Loucy (cell line): ENCODE measurements around the gene LRG1.

ENCODE experiments used
- H2AFZ ChIP-seq: fragments of 200-600 bp; sonication (generic); 2 replicates; pipeline ENCODE4 v1.6.0; 2016; ENCODE audit warnings: antibody characterized with exemption, mild to moderate bottlenecking, low read length, moderate library complexity
- H3F3A ChIP-seq: fragments of 200-600 bp; 2 replicates; pipeline ENCODE4 v1.6.0; 2016; ENCODE audit warnings: antibody characterized with exemption, low read depth, mild to moderate bottlenecking
- H3K27me3 ChIP-seq: fragments of 200-600 bp; sonication (generic); 2 replicates; pipeline ENCODE4 v1.6.1; 2014; ENCODE audit warnings: low read length, mild to moderate bottlenecking; ENCODE audit not compliant: insufficient read depth, poor library complexity, severe bottlenecking
- H3K36me3 ChIP-seq: fragments of 200-600 bp; sonication (generic); 2 replicates; pipeline ENCODE4 v1.6.1; 2016; ENCODE audit warnings: low read length; ENCODE audit not compliant: insufficient read depth
- H3K4me1 ChIP-seq: fragments of 200-600 bp; sonication (generic); 2 replicates; pipeline ENCODE4 v1.5.1; 2014; ENCODE audit warnings: low read length, mild to moderate bottlenecking; ENCODE audit not compliant: insufficient read depth, poor library complexity, severe bottlenecking
- H3K4me2 ChIP-seq: fragments of 200-600 bp; sonication (generic); 2 replicates; pipeline ENCODE4 v1.6.0; 2014; ENCODE audit warnings: antibody characterized with exemption, low read length, low read depth, mild to moderate bottlenecking; ENCODE audit not compliant: poor library complexity, severe bottlenecking
- H3K4me3 ChIP-seq: fragments of 200-600 bp; sonication (generic); 2 replicates; pipeline ENCODE4 v1.5.1; 2014; ENCODE audit warnings: low read length, mild to moderate bottlenecking, mixed read lengths; ENCODE audit not compliant: poor library complexity, severe bottlenecking
- H3K79me2 ChIP-seq: fragments of 200-600 bp; sonication (generic); 2 replicates; pipeline ENCODE4 v1.6.1; 2014; ENCODE audit warnings: low read length; ENCODE audit not compliant: insufficient read depth
- H3K9ac ChIP-seq: fragments of 200-600 bp; sonication (generic); 2 replicates; pipeline ENCODE4 v1.6.0; 2014; ENCODE audit warnings: mild to moderate bottlenecking, low read depth, low read length, moderate library complexity; ENCODE audit not compliant: poor library complexity, severe bottlenecking
- H3K9me2 ChIP-seq: fragments of 200-600 bp; sonication (generic); replicated peaks from 2 replicates; pipeline ENCODE4 v1.6.1; 2016; ENCODE audit warnings: low read depth, low read length, mixed read lengths
- H3K9me3 ChIP-seq: fragments of 200-600 bp; sonication (generic); 2 replicates; pipeline ENCODE4 v1.6.1; 2014; ENCODE audit warnings: mild to moderate bottlenecking, antibody characterized with exemption, low read length, low read depth; ENCODE audit not compliant: insufficient read depth
- H4K20me1 ChIP-seq: fragments of 200-600 bp; sonication (generic); 2 replicates; pipeline ENCODE4 v1.6.0; 2014; ENCODE audit warnings: antibody characterized with exemption, low read length, mild to moderate bottlenecking; ENCODE audit not compliant: insufficient read depth, poor library complexity, severe bottlenecking
- CTCF ChIP-seq: fragments of 200-600 bp; sonication (generic); conservative IDR thresholded peaks from 2 replicates; pipeline ENCODE4 v1.5.1; 2014; ENCODE audit warnings: mild to moderate bottlenecking, antibody characterized with exemption, low read length
- EZH2phosphoT487 ChIP-seq: fragments of 200-600 bp; IDR thresholded peaks from 2 replicates; pipeline ENCODE4 v1.6.1; 2018; ENCODE audit warnings: antibody characterized with exemption, mild to moderate bottlenecking, moderate library complexity, borderline replicate concordance

The LRG1 gene

GRCh38 chr19:4556597-4557127 is 16.8 kb upstream of the LRG1 start:
- H3K79me2 ChIP-seq: no peaks in the 10 kb centered on the region
- H3F3A ChIP-seq: no peaks in the 10 kb centered on the region
- H3K9ac ChIP-seq: no peak overlapping the region
- H3K4me3 ChIP-seq: no peak overlapping the region
- H3K36me3 ChIP-seq: no peaks in the 10 kb centered on the region
- H3K9me3 ChIP-seq: no peaks in the 10 kb centered on the region
- no peaks in the 10 kb centered on the region for H3K9me2 ChIP-seq
- no peaks in the 10 kb centered on the region for H3K4me1 ChIP-seq
- no peak overlapping the region for H3K4me2 ChIP-seq
- no peaks in the 10 kb centered on the region for H3K27me3 ChIP-seq
- no peak for TF ChIP-seq CTCF
- no peak for TF ChIP-seq EZH2phosphoT487
- H2AFZ ChIP-seq: no peak overlapping the region
- no peaks in the 10 kb centered on the region for H4K20me1 ChIP-seq

- H3K4me2 ChIP-seq: no peak overlapping the region
- no peak overlapping the region for H3K4me3 ChIP-seq
- no peak for TF ChIP-seq EZH2phosphoT487
- TF ChIP-seq CTCF: no peak
- no peaks in the 10 kb centered on the region for H3K27me3 ChIP-seq
- H4K20me1 ChIP-seq: no peaks in the 10 kb centered on the region
- H3K9me2 ChIP-seq: no peaks in the 10 kb centered on the region
- H3K36me3 ChIP-seq: no peaks in the 10 kb centered on the region
- H3K9me3 ChIP-seq: no peaks in the 10 kb centered on the region
- H3K79me2 ChIP-seq: no peaks in the 10 kb centered on the region
- no peaks in the 10 kb centered on the region for H3F3A ChIP-seq
- H2AFZ ChIP-seq: no peak overlapping the region
- no peaks in the 10 kb centered on the region for H3K4me1 ChIP-seq
- no peak overlapping the region for H3K9ac ChIP-seq
Measured at GRCh38 chr19:4555657-4556561, 16.1 kb upstream of the LRG1 start.

- Histone ChIP-seq H2AFZ (no peak overlapping the region), H3F3A (no peaks in the 10 kb centered on the region), H3K9me2 (no peaks in the 10 kb centered on the region), H3K79me2 (no peaks in the 10 kb centered on the region), H3K4me2 (no peak overlapping the region), H3K9me3 (no peaks in the 10 kb centered on the region), H4K20me1 (no peaks in the 10 kb centered on the region), H3K4me3 (no peak overlapping the region), H3K36me3 (no peaks in the 10 kb centered on the region), H3K9ac (no peak overlapping the region), H3K4me1 (no peaks in the 10 kb centered on the region), H3K27me3 (no peaks in the 10 kb centered on the region)
- TF ChIP-seq EZH2phosphoT487: no peak
- TF ChIP-seq CTCF: no peak
Measured at GRCh38 chr19:4554717-4555116, 14.9 kb upstream of the LRG1 start.
